HCT116 (cell line): ENCODE measurements around the gene UBE3B. TPM values are rescaled to one million over a fixed set of nuclear protein-coding genes. Genes with fewer than 3 reads are reported as not detected.

Experiments used
- ATAC-seq: fragments of 200-7000 bp; cut with Tn5 transposase; 2 replicates; pipeline ENCODE4 v1.9.1; 2020; ENCODE audit warnings: mild to moderate bottlenecking, moderate library complexity
- BruUV-seq: library from RNA; stranded (reverse); fragments of 400-500 nt; replicated peaks from 2 replicates; lab custom pipeline; 2021; lab: Mats Ljungman, UMichigan
- CTCF ChIA-PET: fragments of 300-600 bp; sonication (Branson Sonifier 250); formaldehyde crosslinking; loops from one replicate; lab custom pipeline; 2021; ENCODE audit warnings: antibody characterized with exemption; lab: Charles Lee
- POLR2A ChIA-PET: fragments of 300-600, 350-600 bp; sonication (Branson Sonifier 250); formaldehyde crosslinking; loops from one replicate; lab custom pipeline; 2021; ENCODE audit warnings: antibody characterized with exemption; lab: Charles Lee
- RAD21 ChIA-PET, 2 experiments: fragments of 300-600 bp; sonication (Branson Sonifier 250); formaldehyde crosslinking; loops; one replicate each; lab custom pipeline; 2023; ENCODE audit warnings: low total read pairs in 2 of 2; ENCODE audit not compliant: uncharacterized antibody in 2 of 2, unreplicated experiment in 2 of 2, low non-redundant PET in 1 of 2; lab: Charles Lee
- DNase-seq: peaks from one replicate; pipeline ENCODE4 v3.0.0-alpha.2; 2010; ENCODE audit warnings: low read depth, low spot score
- H2AFZ ChIP-seq: fragments of 200-600 bp; shearing (Covaris generic), sonication (generic); 2 replicates; pipeline ENCODE4 v1.6.1; 2017; ENCODE audit warnings: low read depth, mixed run types, mixed read lengths, antibody characterized with exemption, low read length; ENCODE audit not compliant: poor library complexity, severe bottlenecking
- H3K27ac ChIP-seq: 2 replicates; pipeline ENCODE4 v1.5.1; 2012; ENCODE audit warnings: low read depth, low read length
- H3K27me3 ChIP-seq: fragments of 200-600 bp; sonication (generic); 2 replicates; pipeline ENCODE4 v1.6.1; 2016; ENCODE audit warnings: mixed run types, low read length, mixed read lengths; ENCODE audit not compliant: insufficient read depth
- H3K36me3 ChIP-seq, 2 experiments: fragments of 200-500 bp in 1 of 2; fragments of 200-600 bp in 1 of 2; sonication (Bioruptor generic) in 1 of 2; sonication (generic) in 1 of 2; 2 replicates each; pipeline versions ENCODE4 v1.5.1 to v1.6.1; 2014 to 2016; ENCODE audit warnings: low read length in 2 of 2, inconsistent platforms in 1 of 2, mixed read lengths in 1 of 2, mixed run types in 1 of 2; ENCODE audit not compliant: insufficient read depth in 2 of 2, control insufficient read depth in 1 of 2
- H3K4me1 ChIP-seq, 2 experiments: fragments of 200-600 bp in 1 of 2; sonication (generic) in 1 of 2; 2 replicates each; pipeline versions ENCODE4 v1.5.1 to v1.6.1; 2012 to 2017; ENCODE audit warnings: low read length in 2 of 2, inconsistent platforms in 1 of 2, mild to moderate bottlenecking in 1 of 2, mixed read lengths in 1 of 2, mixed run types in 1 of 2, moderate library complexity in 1 of 2; ENCODE audit not compliant: insufficient read depth in 2 of 2, control insufficient read depth in 1 of 2
- H3K4me2 ChIP-seq: fragments of 200-600 bp; sonication (generic); 2 replicates; pipeline ENCODE4 v1.6.1; 2017; ENCODE audit warnings: mixed run types, low read length, mixed read lengths
- H3K4me3 ChIP-seq, 2 experiments: fragments of 200-600 bp in 1 of 2; sonication (generic) in 1 of 2; replicated peaks in 1 of 2; 2 replicates each; pipeline ENCODE4 v1.5.1; 2011 to 2016; ENCODE audit warnings: low read length in 2 of 2, control low read depth in 1 of 2, low read depth in 1 of 2, mild to moderate bottlenecking in 1 of 2, mixed read lengths in 1 of 2, mixed run types in 1 of 2
- H3K79me2 ChIP-seq: fragments of 200-600 bp; sonication (generic); 2 replicates; pipeline ENCODE4 v1.6.1; 2017; ENCODE audit warnings: mild to moderate bottlenecking, mixed run types, low read length, moderate library complexity, mixed read lengths; ENCODE audit not compliant: insufficient read depth
- H3K9ac ChIP-seq: fragments of 200-600 bp; sonication (generic); 2 replicates; pipeline ENCODE4 v1.6.1; 2016; ENCODE audit warnings: low read length, mixed read lengths
- H3K9me2 ChIP-seq: fragments of 200-600 bp; sonication (generic), shearing (Covaris generic); 2 replicates; pipeline ENCODE4 v1.6.1; 2017; ENCODE audit warnings: mixed run types, mild to moderate bottlenecking, moderate library complexity; ENCODE audit not compliant: insufficient read depth
- H3K9me3 ChIP-seq, 2 experiments: fragments of 200-500 bp in 1 of 2; fragments of 200-600 bp in 1 of 2; sonication (Bioruptor generic) in 1 of 2; sonication (generic) in 1 of 2; 2 replicates each; pipeline ENCODE4 v1.6.1; 2014 to 2017; ENCODE audit warnings: low read length in 2 of 2, mixed read lengths in 2 of 2, inconsistent platforms in 1 of 2, low read depth in 1 of 2, mild to moderate bottlenecking in 1 of 2, mixed run types in 1 of 2, moderate library complexity in 1 of 2; ENCODE audit not compliant: control insufficient read depth in 1 of 2, insufficient read depth in 1 of 2
- H4K20me1 ChIP-seq: fragments of 200-600 bp; sonication (generic), shearing (Covaris generic); 2 replicates; pipeline ENCODE4 v1.6.1; 2017; ENCODE audit warnings: mixed run types, mild to moderate bottlenecking, moderate library complexity; ENCODE audit not compliant: insufficient read depth
- CTCF ChIP-seq, 3 experiments: fragments of 200-600 bp in 1 of 3; sonication (generic) in 1 of 3; IDR thresholded peaks in 2 of 3; conservative IDR thresholded peaks in 1 of 3; 2 replicates each; pipeline ENCODE4 v1.5.1; 2012 to 2017; ENCODE audit warnings: low read depth in 2 of 3, low read length in 2 of 3, antibody characterized with exemption in 1 of 3, borderline replicate concordance in 1 of 3, control low read depth in 1 of 3, mild to moderate bottlenecking in 1 of 3, mixed read lengths in 1 of 3, mixed run types in 1 of 3, moderate library complexity in 1 of 3; ENCODE audit not compliant: insufficient read depth in 1 of 3
- EGR1 ChIP-seq: IDR thresholded peaks from 2 replicates; pipeline ENCODE4 v1.6.1; 2012; ENCODE audit warnings: low read depth
- ELF1 ChIP-seq: IDR thresholded peaks from 2 replicates; pipeline ENCODE4 v1.6.1; 2012; ENCODE audit warnings: low read depth, borderline replicate concordance
- JUND ChIP-seq: IDR thresholded peaks from 2 replicates; pipeline ENCODE4 v1.6.1; 2012
- MAX ChIP-seq: IDR thresholded peaks from 2 replicates; pipeline ENCODE4 v1.6.1; 2012
- POLR2A ChIP-seq: IDR thresholded peaks from 2 replicates; pipeline ENCODE4 v1.7.0; 2011; ENCODE audit warnings: borderline replicate concordance; ENCODE audit not compliant: insufficient read depth, insufficient read length; ENCODE audit errors: extremely low read depth
- RAD21 ChIP-seq: IDR thresholded peaks from 2 replicates; pipeline ENCODE4 v1.6.1; 2012; ENCODE audit warnings: low read depth, mild to moderate bottlenecking
- SP1 ChIP-seq: IDR thresholded peaks from 2 replicates; pipeline ENCODE4 v1.6.1; 2012; ENCODE audit warnings: low read depth
- SRF ChIP-seq: IDR thresholded peaks from 2 replicates; pipeline ENCODE4 v1.6.1; 2012; ENCODE audit warnings: low read depth
- TCF7L2 ChIP-seq: IDR thresholded peaks from 2 replicates; pipeline ENCODE4 v1.7.0; 2011; ENCODE audit warnings: borderline replicate concordance, inconsistent platforms; ENCODE audit not compliant: insufficient read depth, insufficient read length; ENCODE audit errors: extremely low read depth
- YY1 ChIP-seq: IDR thresholded peaks from 2 replicates; pipeline ENCODE4 v1.6.1; 2011; ENCODE audit warnings: low read length, low read depth, moderate library complexity, mild to moderate bottlenecking; ENCODE audit not compliant: insufficient replicate concordance; ENCODE audit errors: extremely low read depth
- intact Hi-C: fragments of 100-400 bp; cut with micrococcal nuclease; formaldehyde crosslinking; loops from 2 replicates; pipeline ENCODE4 v1.10.0; 2022
- total RNA-seq: library from RNA; stranded (reverse); gene quantifications from one replicate; pipeline ENCODE4 v1.2.1, GENCODE V29; 2021; ENCODE audit not compliant: unreplicated experiment

The UBE3B gene
- total RNA-seq, 1 experiment from 2014 or later: 28.9 TPM

- Histone ChIP-seq H2AFZ (no peak overlapping the region), H3K4me1 (no peaks in the 10 kb centered on the region), H3K79me2 (no peaks in the 10 kb centered on the region), H3K9me3 (no peaks in the 10 kb centered on the region), H3K27ac (no peak overlapping the region), H3K27me3 (no peaks in the 10 kb centered on the region), H3K4me2 (no peak overlapping the region), H3K9ac (no peak overlapping the region), H3K36me3 (peaks cover 4 to 12% of the 10 kb centered on the region in 2 experiments; a peak in 3 of 4 replicates), H3K4me3 (no peak overlapping the region), H3K9me2 (no peaks in the 10 kb centered on the region), H4K20me1 (no peaks in the 10 kb centered on the region)
- TF ChIP-seq YY1 (no peak), SP1 (no peak), CTCF (IDR thresholded peaks at IDR 0.05 in 2 of 3, conservative IDR thresholded peaks at IDR 0.05 in 1 of 3; ENCODE audit: borderline replicate concordance in 1 of 3, insufficient read depth in 1 of 3, low read depth in 2 of 3, low read length in 2 of 3) (no peak), JUND (no peak), POLR2A (no peak), ELF1 (no peak), RAD21 (no peak), TCF7L2 (no peak), SRF (no peak), MAX (no peak), EGR1 (no peak)
- DNase-seq (no peak), ATAC-seq (no peak)
- ChIA-PET RAD21 (no interaction called here), CTCF (interaction anchor here (3.2 kb wide), 1 partner anchor 16 kb away, joined by 12 read pairs; no protein-coding TSS in a partner anchor), POLR2A (no interaction called here)
- intact Hi-C loops: no loop called here
- BruUV-seq: no TSS peak
Observed at GRCh38 chr12:109448707-109449390, 28.6 kb upstream of the UBE3B start.
